Aorta (tissue), 5 donors: ENCODE measurements around the gene CHGA. TPM values are rescaled to one million over a fixed set of nuclear protein-coding genes. Genes with fewer than 3 reads are reported as not detected.
A peak's percentile ranks its signal among the peaks of the same experiment; 100 is the strongest.

Experiments
- ATAC-seq: fragments of 200-7000 bp; cut with Tn5 transposase; one replicate; pipeline ENCODE4 v1.9.1; 2022; ENCODE audit warnings: moderate library complexity; ENCODE audit not compliant: low FRiP score
- DNase-seq, 2 donors: peaks; one replicate each; pipeline ENCODE4 v3.0.0-alpha.2; 2020
- H3K27ac ChIP-seq, 2 donors: one replicate each; pipeline ENCODE4 v1.5.1; 2013; ENCODE audit warnings: low read length in 2 of 2, mild to moderate bottlenecking in 2 of 2, moderate library complexity in 2 of 2, control low read depth in 1 of 2, inconsistent platforms in 1 of 2, low read depth in 1 of 2
- H3K27me3 ChIP-seq, 2 donors: one replicate each; pipeline ENCODE4 v1.6.1; 2013; ENCODE audit warnings: control low read depth in 1 of 2, low read length in 1 of 2, mild to moderate bottlenecking in 1 of 2, moderate library complexity in 1 of 2; ENCODE audit not compliant: insufficient read depth in 2 of 2, control insufficient read depth in 1 of 2
- H3K36me3 ChIP-seq, 2 donors: one replicate each; pipeline ENCODE4 v1.6.1; 2013; ENCODE audit warnings: control low read depth in 1 of 2, low read length in 1 of 2, mild to moderate bottlenecking in 1 of 2; ENCODE audit not compliant: insufficient read depth in 2 of 2, control insufficient read depth in 1 of 2
- H3K4me1 ChIP-seq, 2 donors: one replicate each; pipeline ENCODE4 v1.6.1; 2013; ENCODE audit warnings: low read length in 2 of 2, control low read depth in 1 of 2, mild to moderate bottlenecking in 1 of 2, moderate library complexity in 1 of 2; ENCODE audit not compliant: insufficient read depth in 2 of 2, control insufficient read depth in 1 of 2
- H3K4me3 ChIP-seq, 2 donors: one replicate each; pipeline ENCODE4 v1.5.1; 2013; ENCODE audit warnings: low read length in 2 of 2, control low read depth in 1 of 2, mild to moderate bottlenecking in 1 of 2
- H3K9me3 ChIP-seq: one replicate; pipeline ENCODE4 v1.6.1; 2013; ENCODE audit warnings: mild to moderate bottlenecking, low read length; ENCODE audit not compliant: control insufficient read depth
- WGBS, 2 donors: extraction: QIAGEN DNeasy Blood & Tissue Kit; methylation state at CpG; one replicate each; pipeline ENCODE4 v1.1.7; 2013; 5-methylcytosine and 5-hydroxymethylcytosine counted together
- intact Hi-C, 2 donors: fragments of 100-400 bp; cut with DNase I; formaldehyde crosslinking; loops; one replicate each; pipeline versions ENCODE4 v1.14.2 to v1.15.0; 2022
- long read RNA-seq, 2 donors: library from polyadenylated mRNA; unstranded; transcript quantifications; one replicate each; pipeline ENCODE4 v2.0.0, GENCODE V29; 2020 to 2021
- polyA plus RNA-seq, 2 donors: library from polyadenylated mRNA; stranded (reverse); fragments of 200-250 nt; gene quantifications; one replicate each; pipeline ENCODE4 v1.2.3, GENCODE V29; 2013
- total RNA-seq, 2 donors: library from RNA; stranded (reverse); fragmentation: NEBNext Ultra II Directional; extraction: Animal tissue kit (Norgen Biotek cat#: 25700); gene quantifications; one replicate each; pipeline ENCODE4 v1.2.1, GENCODE V29; 2021
- donor health status: healthy with polysubstance abuse.
- donor health status: Bipolar disorder and iron deficiency.
- donor health status: DM: no; HTN: no; CAD: no.
- donor health status: DM: no; HTN: no; CAD: no.
- donor health status: DM: yes; HTN: yes; CAD: no.

Gene CHGA
- total RNA-seq (not detected), polyA plus RNA-seq (1 to 10 TPM in 1 of 2 donors, under 1 TPM in 1; 0.13 to 4.8 TPM)
- long read RNA-seq, donor 1, partial matches to known transcripts = 0 of 1 reads
- long read RNA-seq, donor 1, other reads (novel, unspliced or antisense) = 0 of 1 reads
- long read RNA-seq, donor 2, partial matches to known transcripts = 0 of 1 reads
- long read RNA-seq, donor 2, other reads (novel, unspliced or antisense) = 1 of 1 reads

- Histone ChIP-seq H3K9me3 (no peaks in the 10 kb centered on the region), H3K4me3 (no peak within 1 kb of the TSS), H3K27ac (no peak within 1 kb of the TSS), H3K4me1 (no peaks in the 10 kb centered on the region), H3K27me3 (peaks cover 0 to 2% of the 10 kb centered on the region in 2 donors), H3K36me3 (no peaks in the 10 kb centered on the region)
- DNase-seq = peak in 1 of 2 donors; percentile 88
- 5% methylated on average over 51 to 86 of the region's 86 CpGs for WGBS, 2 donors
- ATAC-seq = peak; percentile 74
- intact Hi-C loops = no loop called here
Observed at GRCh38 chr14:92922883-92923743, at the start of gene CHGA. TSS of gene CHGA (plus strand) at chr14:92923150. CDS start at chr14:92923360, 210 bp downstream.

- Histone ChIP-seq H3K27ac (no peak overlapping the region), H3K9me3 (no peaks in the 10 kb centered on the region), H3K36me3 (no peaks in the 10 kb centered on the region), H3K4me1 (no peaks in the 10 kb centered on the region), H3K27me3 (no peaks in the 10 kb centered on the region), H3K4me3 (no peak overlapping the region)
- DNase-seq (no peak), ATAC-seq (no peak)
- 20 to 21% methylated on average over 13 of the region's 13 CpGs for WGBS, 2 donors
- intact Hi-C loops = no loop called here
Observed at GRCh38 chr14:92874962-92875661, 47.8 kb upstream of the CHGA start.

- Histone ChIP-seq H3K27ac (no peak overlapping the region), H3K36me3 (no peaks in the 10 kb centered on the region), H3K4me1 (no peaks in the 10 kb centered on the region), H3K4me3 (no peak overlapping the region), H3K27me3 (no peaks in the 10 kb centered on the region), H3K9me3 (no peaks in the 10 kb centered on the region)
- no peak for ATAC-seq
- no peak for DNase-seq
- WGBS, 2 donors = 18 to 21% methylated on average over 18 of the region's 18 CpGs
- intact Hi-C loops = no loop called here
Observed at GRCh38 chr14:92877757-92878431, 45.1 kb upstream of the CHGA start.

GRCh38 chr14:92880351-92880750 lies 42.6 kb upstream of the CHGA start:
- Histone ChIP-seq H3K27me3 (no peaks in the 10 kb centered on the region), H3K9me3 (no peaks in the 10 kb centered on the region), H3K4me1 (no peaks in the 10 kb centered on the region), H3K4me3 (no peak overlapping the region), H3K27ac (no peak overlapping the region), H3K36me3 (no peaks in the 10 kb centered on the region)
- intact Hi-C loops = no loop called here
- DNase-seq = no peak
- 53 to 58% methylated on average over 7 of the region's 7 CpGs for WGBS, 2 donors
- no peak for ATAC-seq

GRCh38 chr14:92880851-92881250 lies 42.1 kb upstream of the CHGA start:
- no peaks in the 10 kb centered on the region for H3K36me3 ChIP-seq
- no peak overlapping the region for H3K4me3 ChIP-seq
- ATAC-seq = no peak
- H3K4me1 ChIP-seq = no peaks in the 10 kb centered on the region
- no peaks in the 10 kb centered on the region for H3K27me3 ChIP-seq
- intact Hi-C loops = no loop called here
- no peak overlapping the region for H3K27ac ChIP-seq
- H3K9me3 ChIP-seq = no peaks in the 10 kb centered on the region
- no peak for DNase-seq
- WGBS, 2 donors = 17 to 22% methylated on average over 12 of the region's 12 CpGs

GRCh38 chr14:92883066-92883465 lies 39.9 kb upstream of the CHGA start:
- no peaks in the 10 kb centered on the region for H3K9me3 ChIP-seq
- 93% methylated on average over 5 of the region's 5 CpGs for WGBS, 2 donors
- no peak overlapping the region for H3K27ac ChIP-seq

GRCh38 chr14:92884410-92884809 lies 38.5 kb upstream of the CHGA start:
- no peak overlapping the region for H3K4me3 ChIP-seq
- H3K27ac ChIP-seq = no peak overlapping the region
- no peaks in the 10 kb centered on the region for H3K27me3 ChIP-seq
- no peaks in the 10 kb centered on the region for H3K36me3 ChIP-seq
- intact Hi-C loops = no loop called here
- 53 to 62% methylated on average over 3 of the region's 3 CpGs for WGBS, 2 donors
- no peaks in the 10 kb centered on the region for H3K4me1 ChIP-seq
- DNase-seq (no peak), ATAC-seq (no peak)
- H3K9me3 ChIP-seq = no peaks in the 10 kb centered on the region

More at GRCh38 chr14:92883066-92883465, 39.9 kb upstream of the CHGA start:
- ATAC-seq (no peak), DNase-seq (no peak)
- Histone ChIP-seq H3K4me3 (no peak overlapping the region), H3K36me3 (no peaks in the 10 kb centered on the region), H3K4me1 (no peaks in the 10 kb centered on the region), H3K27me3 (no peaks in the 10 kb centered on the region)
- intact Hi-C loops = no loop called here

- H3K27me3 ChIP-seq = no peaks in the 10 kb centered on the region
- H3K4me1 ChIP-seq = no peaks in the 10 kb centered on the region
- WGBS, 2 donors = 69 to 70% methylated on average over 8 of the region's 8 CpGs
- no peak for DNase-seq
- no peaks in the 10 kb centered on the region for H3K9me3 ChIP-seq
- no peak overlapping the region for H3K27ac ChIP-seq
- no peaks in the 10 kb centered on the region for H3K36me3 ChIP-seq
- no peak for ATAC-seq
- H3K4me3 ChIP-seq = no peak overlapping the region
- intact Hi-C loops = no loop called here
Observed at GRCh38 chr14:92885279-92886061, 37.5 kb upstream of the CHGA start.
